AG04450 (cell line): ENCODE data around the gene PDGFD. TPM values are rescaled to one million over a fixed set of nuclear protein-coding genes. Genes with fewer than 3 reads are reported as not detected.

Source experiments
- CTCF ChIA-PET: fragments of 300-600, 350-600 bp; formaldehyde crosslinking; extraction: SDS; loops from one replicate; lab custom pipeline; 2022; ENCODE audit warnings: antibody characterized with exemption, inconsistent platforms; lab: Charles Lee
- POLR2A ChIA-PET: fragments of 350-600 bp; formaldehyde crosslinking; extraction: SDS; loops from one replicate; lab custom pipeline; 2021; ENCODE audit warnings: antibody characterized with exemption, inconsistent platforms; lab: Yijun Ruan, JAX
- DNase-seq: peaks from one replicate; pipeline ENCODE4 v3.0.0-alpha.2; 2011; ENCODE audit warnings: low read depth, low spot score
- H3K27ac ChIP-seq: one replicate; pipeline ENCODE4 v1.5.1; 2012; ENCODE audit warnings: low read depth, low read length, control low read depth
- H3K27me3 ChIP-seq: one replicate; pipeline ENCODE4 v1.6.0; 2012; ENCODE audit warnings: low read length; ENCODE audit not compliant: control insufficient read depth, insufficient read depth
- H3K4me3 ChIP-seq: 2 replicates; pipeline ENCODE4 v1.5.1; 2011; ENCODE audit warnings: mild to moderate bottlenecking, low read depth, low read length, control low read depth
- H3K9me3 ChIP-seq: 2 replicates; pipeline ENCODE4 v1.5.1; 2012; ENCODE audit warnings: low read length; ENCODE audit not compliant: control insufficient read depth, insufficient read depth
- polyA plus RNA-seq: library from polyadenylated mRNA; depleted of rRNA; stranded (reverse); fragments of >200 nt; gene quantifications from 2 replicates; pipeline ENCODE4 v1.2.3, GENCODE V29; 2011
- TF ChIP-seq, protein P1 (sequence below): IDR thresholded peaks from 2 replicates; pipeline ENCODE4 v1.5.1; 2011; ENCODE audit warnings: low read depth, low read length, control low read depth, inconsistent platforms

The PDGFD gene
- polyA plus RNA-seq, 1 experiment = 58.1 TPM

DNA sequence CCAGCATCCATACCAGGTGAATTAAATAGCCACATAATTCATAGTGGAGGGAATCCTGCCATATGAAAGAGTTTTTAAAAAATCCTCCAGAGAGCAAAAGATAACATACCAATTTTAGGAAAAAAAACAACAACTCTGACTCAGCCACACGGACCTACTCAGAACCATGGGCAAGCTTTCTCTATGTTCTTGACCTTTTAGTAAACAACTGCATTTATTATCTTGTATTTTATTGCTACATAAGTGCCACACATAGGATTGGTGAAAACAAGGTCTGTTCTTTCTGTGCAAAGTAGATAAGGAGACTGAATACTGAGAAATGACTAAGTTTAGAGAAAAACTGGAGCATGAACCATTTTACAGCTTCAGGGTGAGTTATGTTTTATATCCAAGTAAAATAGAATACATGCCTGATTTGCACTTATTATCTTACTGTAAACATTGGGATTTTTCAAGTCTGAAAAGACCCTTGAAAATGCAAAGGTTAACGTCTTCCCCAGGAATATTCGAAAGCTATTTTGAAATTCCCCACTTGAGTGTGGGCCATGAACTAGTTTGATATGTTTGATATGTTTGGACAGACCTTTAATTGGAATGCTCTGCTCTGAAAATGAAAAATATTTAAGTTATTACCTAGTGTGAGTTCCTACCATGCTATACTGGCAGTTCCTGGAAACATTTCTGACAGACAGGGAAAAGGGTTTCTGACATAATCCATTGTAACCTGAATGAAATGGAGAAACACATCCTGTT lies 217.0 kb downstream of the PDGFD start:
- DNase-seq = no peak
- POLR2A ChIA-PET = no interaction called here
- CTCF ChIA-PET = no interaction called here
- no peak overlapping the region for H3K4me3 ChIP-seq
- H3K27me3 ChIP-seq = no peaks in the 10 kb centered on the region
- H3K27ac ChIP-seq = no peak overlapping the region
- TF ChIP-seq, protein P1, sequence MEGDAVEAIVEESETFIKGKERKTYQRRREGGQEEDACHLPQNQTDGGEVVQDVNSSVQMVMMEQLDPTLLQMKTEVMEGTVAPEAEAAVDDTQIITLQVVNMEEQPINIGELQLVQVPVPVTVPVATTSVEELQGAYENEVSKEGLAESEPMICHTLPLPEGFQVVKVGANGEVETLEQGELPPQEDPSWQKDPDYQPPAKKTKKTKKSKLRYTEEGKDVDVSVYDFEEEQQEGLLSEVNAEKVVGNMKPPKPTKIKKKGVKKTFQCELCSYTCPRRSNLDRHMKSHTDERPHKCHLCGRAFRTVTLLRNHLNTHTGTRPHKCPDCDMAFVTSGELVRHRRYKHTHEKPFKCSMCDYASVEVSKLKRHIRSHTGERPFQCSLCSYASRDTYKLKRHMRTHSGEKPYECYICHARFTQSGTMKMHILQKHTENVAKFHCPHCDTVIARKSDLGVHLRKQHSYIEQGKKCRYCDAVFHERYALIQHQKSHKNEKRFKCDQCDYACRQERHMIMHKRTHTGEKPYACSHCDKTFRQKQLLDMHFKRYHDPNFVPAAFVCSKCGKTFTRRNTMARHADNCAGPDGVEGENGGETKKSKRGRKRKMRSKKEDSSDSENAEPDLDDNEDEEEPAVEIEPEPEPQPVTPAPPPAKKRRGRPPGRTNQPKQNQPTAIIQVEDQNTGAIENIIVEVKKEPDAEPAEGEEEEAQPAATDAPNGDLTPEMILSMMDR = no peak
- no peaks in the 10 kb centered on the region for H3K9me3 ChIP-seq

DNA sequence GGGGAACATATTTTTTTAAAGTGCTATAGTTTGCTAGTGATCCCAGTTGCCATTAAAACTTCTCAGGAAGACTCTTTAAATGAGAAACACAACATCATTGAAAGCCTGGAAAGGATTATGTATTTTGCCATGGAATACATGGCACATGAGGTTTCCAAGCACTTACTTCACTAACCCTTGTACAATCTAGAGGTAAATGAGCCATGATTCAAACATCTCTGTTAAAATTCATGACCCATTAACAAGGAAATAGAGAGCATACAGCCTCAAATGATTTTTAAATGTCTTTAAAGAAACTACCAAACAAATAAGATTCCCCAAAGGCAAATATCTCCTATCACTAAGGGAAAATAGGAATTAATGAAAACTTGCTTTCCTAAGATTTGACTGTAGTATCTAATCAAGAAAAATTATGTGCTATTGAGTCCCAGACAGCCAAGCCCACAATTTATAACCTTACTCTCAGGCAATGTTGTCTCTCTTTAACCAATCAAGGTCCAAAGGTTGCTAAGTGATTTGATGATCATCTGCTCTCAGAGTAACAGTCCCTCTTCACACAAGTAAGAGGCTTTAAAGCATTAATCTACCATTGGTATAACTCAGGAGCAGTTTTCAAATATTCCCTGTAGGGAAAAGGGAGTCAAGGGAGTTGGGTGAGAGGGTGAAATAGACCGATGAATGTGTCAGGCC lies 219.6 kb downstream of the PDGFD start:
- DNase-seq = no peak
- ChIA-PET CTCF (no interaction called here), POLR2A (no interaction called here)
- Histone ChIP-seq H3K27ac (no peak overlapping the region), H3K4me3 (no peak overlapping the region), H3K27me3 (no peaks in the 10 kb centered on the region), H3K9me3 (no peaks in the 10 kb centered on the region)
- TF ChIP-seq, protein P1 = no peak

DNA sequence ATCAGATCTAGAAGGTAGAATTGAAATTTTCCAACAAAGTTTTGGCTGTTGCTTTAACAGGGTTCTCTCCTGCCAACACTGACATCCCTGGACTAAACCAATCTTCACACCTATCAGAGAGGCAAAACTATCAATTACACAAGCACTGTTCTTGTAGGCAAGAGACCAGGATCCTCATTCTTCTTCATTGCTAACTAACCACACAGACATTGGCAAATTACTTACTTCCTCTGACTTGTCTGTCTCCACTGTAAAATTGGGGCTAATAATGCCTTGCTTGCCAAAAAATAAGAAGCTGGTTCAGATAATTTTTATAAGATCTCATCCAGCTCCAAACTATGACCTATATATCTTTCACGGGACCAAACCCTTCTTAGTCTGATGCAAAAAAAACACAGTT lies 221.3 kb downstream of the PDGFD start:
- CTCF ChIA-PET = interaction anchor here (0.6 kb wide), 1 partner anchor 10 kb away, joined by 3 read pairs; no protein-coding TSS in a partner anchor
- POLR2A ChIA-PET = no interaction called here
- TF ChIP-seq, protein P1 = no peak

DNA sequence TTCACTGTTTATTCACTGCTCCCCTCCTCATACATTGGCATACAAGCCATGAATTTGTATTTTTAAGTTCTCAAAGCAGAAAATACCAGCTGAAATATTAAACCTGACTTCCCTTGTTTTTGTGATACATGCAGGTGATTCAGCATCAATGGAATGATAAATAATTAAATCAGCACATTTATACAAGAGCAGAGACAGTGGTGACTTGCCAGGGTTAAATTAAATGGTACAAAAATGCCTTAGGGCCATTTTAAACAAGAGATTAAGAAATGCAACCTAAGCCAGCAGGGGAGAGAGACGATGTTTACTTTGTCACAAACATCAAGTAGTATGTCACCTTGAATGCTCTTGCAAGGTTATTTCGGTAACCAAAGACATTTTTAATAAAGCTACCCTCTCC lies 223.4 kb downstream of the PDGFD start:
- no peak for DNase-seq
- CTCF ChIA-PET = no interaction called here
- H3K9me3 ChIP-seq = no peaks in the 10 kb centered on the region
- POLR2A ChIA-PET = no interaction called here
- H3K4me3 ChIP-seq = no peak overlapping the region
- no peak overlapping the region for H3K27ac ChIP-seq
- TF ChIP-seq, protein P1 = no peak
- no peaks in the 10 kb centered on the region for H3K27me3 ChIP-seq

More for the DNA sequence above, 221.3 kb downstream of the PDGFD start:
- DNase-seq = no peak
- Histone ChIP-seq H3K27me3 (no peaks in the 10 kb centered on the region), H3K4me3 (no peak overlapping the region), H3K9me3 (no peaks in the 10 kb centered on the region), H3K27ac (no peak overlapping the region)

DNA sequence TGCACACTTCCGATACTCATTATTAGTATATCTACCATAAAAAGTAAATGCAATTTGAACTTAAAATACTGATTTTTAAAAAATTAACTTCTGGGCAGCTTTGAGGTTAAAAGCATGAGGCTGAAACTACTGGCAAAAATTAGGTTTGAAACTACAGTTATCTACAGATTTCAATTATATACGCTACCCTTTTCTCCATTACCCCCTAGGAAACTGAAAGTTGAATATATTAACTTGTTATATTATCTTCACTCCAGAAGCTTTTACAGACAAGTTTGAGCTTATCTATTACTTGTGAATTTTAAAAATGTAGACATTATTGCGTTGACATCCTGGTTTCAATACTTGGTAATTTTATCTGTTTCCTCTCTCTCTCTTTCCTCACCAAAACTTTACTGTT lies 224.3 kb downstream of the PDGFD start:
- POLR2A ChIA-PET = no interaction called here
- no peak overlapping the region for H3K4me3 ChIP-seq
- TF ChIP-seq, protein P1 = no peak
- CTCF ChIA-PET = no interaction called here
- H3K27ac ChIP-seq = no peak overlapping the region
- H3K9me3 ChIP-seq = no peaks in the 10 kb centered on the region
- H3K27me3 ChIP-seq = no peaks in the 10 kb centered on the region
- DNase-seq = no peak
